Keratinocyte (primary cell): ENCODE results near the gene KAT2B. TPM values are rescaled to one million over a fixed set of nuclear protein-coding genes. Genes with fewer than 3 reads are reported as not detected.

Source experiments
- DNase-seq: peaks from one replicate; pipeline ENCODE4 v3.0.0-alpha.2; 2011; ENCODE audit warnings: low read depth, missing footprints, low spot score
- FAIRE-seq: peaks from 2 replicates; lab custom pipeline; 2011; peaks lifted over from hg19 to GRCh38; lab: Jason Lieb, UNC
- H2AFZ ChIP-seq: 2 replicates; pipeline ENCODE4 v1.6.0; 2012; ENCODE audit warnings: low read length, control low read depth, inconsistent platforms; ENCODE audit not compliant: control insufficient read depth
- H3K27ac ChIP-seq: 2 replicates; pipeline ENCODE4 v1.5.1; 2011; ENCODE audit warnings: low read length; ENCODE audit not compliant: control insufficient read depth, insufficient read depth
- H3K27me3 ChIP-seq: 3 replicates; pipeline ENCODE4 v1.6.0; 2011; ENCODE audit warnings: low read length; ENCODE audit not compliant: control insufficient read depth, insufficient read depth; ENCODE audit errors: extremely low read depth
- H3K36me3 ChIP-seq, 2 experiments: 2 replicates in 1 of 2; 3 replicates in 1 of 2; pipeline ENCODE4 v1.5.1; 2011; ENCODE audit warnings: low read length in 2 of 2, mild to moderate bottlenecking in 1 of 2; ENCODE audit not compliant: control insufficient read depth in 2 of 2, insufficient read depth in 2 of 2; ENCODE audit errors: extremely low read depth in 1 of 2
- H3K4me1 ChIP-seq: 3 replicates; pipeline ENCODE4 v1.5.1; 2011; ENCODE audit warnings: low read length; ENCODE audit not compliant: control insufficient read depth, insufficient read depth; ENCODE audit errors: extremely low read depth
- H3K4me2 ChIP-seq: 3 replicates; pipeline ENCODE4 v1.6.0; 2011; ENCODE audit warnings: low read depth, low read length; ENCODE audit not compliant: control insufficient read depth, insufficient read depth; ENCODE audit errors: extremely low read depth
- H3K4me3 ChIP-seq, 3 experiments: fragments of 200-600 bp in 1 of 3; sonication (generic) in 1 of 3; 2 replicates in 2 of 3; 3 replicates in 1 of 3; pipeline ENCODE4 v1.5.1; 2011 to 2016; ENCODE audit warnings: low read length in 3 of 3, mild to moderate bottlenecking in 3 of 3, control low read depth in 2 of 3, inconsistent platforms in 1 of 3, low read depth in 1 of 3, mixed read lengths in 1 of 3, mixed run types in 1 of 3, moderate library complexity in 1 of 3; ENCODE audit not compliant: control insufficient read depth in 2 of 3, insufficient read depth in 2 of 3; ENCODE audit errors: extremely low read depth in 1 of 3
- H3K79me2 ChIP-seq: 2 replicates; pipeline ENCODE4 v1.6.0; 2012; ENCODE audit warnings: low read length; ENCODE audit not compliant: control insufficient read depth, insufficient read depth
- H3K9ac ChIP-seq: 3 replicates; pipeline ENCODE4 v1.6.0; 2011; ENCODE audit warnings: low read length; ENCODE audit not compliant: control insufficient read depth, insufficient read depth; ENCODE audit errors: extremely low read depth
- H3K9me1 ChIP-seq: 3 replicates; pipeline ENCODE4 v1.6.0; 2011; ENCODE audit warnings: low read length; ENCODE audit not compliant: control insufficient read depth, insufficient read depth; ENCODE audit errors: extremely low read depth
- H3K9me3 ChIP-seq: 2 replicates; pipeline ENCODE4 v1.5.1; 2012; ENCODE audit warnings: low read depth, low read length; ENCODE audit not compliant: control insufficient read depth
- H4K20me1 ChIP-seq: 3 replicates; pipeline ENCODE4 v1.6.0; 2011; ENCODE audit warnings: low read length; ENCODE audit not compliant: control insufficient read depth, insufficient read depth; ENCODE audit errors: extremely low read depth
- CTCF ChIP-seq, 3 experiments: IDR thresholded peaks in 1 of 3; conservative IDR thresholded peaks in 1 of 3; optimal IDR thresholded peaks in 1 of 3; 2 replicates in 2 of 3; 3 replicates in 1 of 3; pipeline versions ENCODE3 to v1.5.1; 2011; ENCODE audit warnings: low read length in 3 of 3, mild to moderate bottlenecking in 3 of 3, moderate library complexity in 2 of 3, control low read depth in 1 of 3, inconsistent platforms in 1 of 3; ENCODE audit not compliant: insufficient read depth in 2 of 3; ENCODE audit errors: extremely low read depth in 1 of 3
- EZH2 ChIP-seq: IDR thresholded peaks from one replicate; pipeline ENCODE4 v1.6.1; 2012; ENCODE audit warnings: inconsistent platforms, mild to moderate bottlenecking, low read length, moderate library complexity
- dilution Hi-C: fragments of 300-500 bp; cut with MboI; formaldehyde crosslinking; loops from one replicate; pipeline ENCODE4 v1.7.0; 2020; ENCODE audit warnings: low sequenced_read_pairs; ENCODE audit not compliant: extremely low pct_ligation_motif_present
- polyA plus RNA-seq, 5 experiments: library from polyadenylated mRNA; depleted of rRNA in 3 of 5; stranded (reverse) in 3 of 5; stranded (forward) in 1 of 5; unstranded in 1 of 5; fragments of >200 nt; gene quantifications; 1 replicate in 1 of 5; 2 replicates in 3 of 5; 3 replicates in 1 of 5; pipeline versions ENCODE4 v1.2.1 to v1.2.3, GENCODE V29; 2011 to 2012; ENCODE audit warnings: missing spikeins in 2 of 5, low read depth in 1 of 5, low replicate concordance in 1 of 5

The KAT2B gene
- polyA plus RNA-seq, 1 donor (not counting 4 experiments of a cell fraction or from before 2014, with no cell fraction given) = 4.6 TPM

- dilution Hi-C loops = no loop called here
- no peak overlapping the region for H3K4me3 ChIP-seq
- no peak for FAIRE-seq
- H3K9me3 ChIP-seq = no peaks in the 10 kb centered on the region
- no peak overlapping the region for H3K27ac ChIP-seq
- no peaks in the 10 kb centered on the region for H4K20me1 ChIP-seq
- no peak for DNase-seq
- H3K9ac ChIP-seq = no peak overlapping the region
- H3K4me2 ChIP-seq = no peak overlapping the region
- H3K4me1 ChIP-seq = peaks cover 51% of the 10 kb centered on the region
- no peaks in the 10 kb centered on the region for H3K79me2 ChIP-seq
- H3K27me3 ChIP-seq = no peaks in the 10 kb centered on the region
- H3K9me1 ChIP-seq = no peaks in the 10 kb centered on the region
- TF ChIP-seq EZH2 (no peak), CTCF (optimal IDR thresholded peaks at IDR 0.05 in 1 of 3, IDR thresholded peaks at IDR 0.05 in 1 of 3, conservative IDR thresholded peaks at IDR 0.05 in 1 of 3; ENCODE audit: extremely low read depth in 1 of 3, insufficient read depth in 2 of 3, low read length in 3 of 3) (no peak)
- H3K36me3 ChIP-seq = no peaks in the 10 kb centered on the region
- no peak overlapping the region for H2AFZ ChIP-seq
These were observed 19.7 kb downstream of the KAT2B start for GRCh38 chr3:20059929-20060328.

GRCh38 chr3:20060974-20061685, 20.9 kb downstream of the KAT2B start:
- Histone ChIP-seq H3K9ac (no peak overlapping the region), H4K20me1 (no peaks in the 10 kb centered on the region), H3K36me3 (no peaks in the 10 kb centered on the region), H3K27me3 (no peaks in the 10 kb centered on the region), H3K4me2 (peak overlapping the region; percentile 58), H3K27ac (peak overlapping the region; percentile 29), H3K4me1 (peaks cover 51% of the 10 kb centered on the region), H3K9me1 (no peaks in the 10 kb centered on the region), H2AFZ (peak overlapping the region; percentile 32), H3K4me3 (no peak overlapping the region), H3K9me3 (no peaks in the 10 kb centered on the region), H3K79me2 (no peaks in the 10 kb centered on the region)
- dilution Hi-C loops = no loop called here
- TF ChIP-seq CTCF (optimal IDR thresholded peaks at IDR 0.05 in 1 of 3, IDR thresholded peaks at IDR 0.05 in 1 of 3, conservative IDR thresholded peaks at IDR 0.05 in 1 of 3; ENCODE audit: extremely low read depth in 1 of 3, insufficient read depth in 2 of 3, low read length in 3 of 3) = no peak
- no peak for TF ChIP-seq EZH2
- FAIRE-seq = peak; percentile 64
- peak; percentile 38 for DNase-seq
